MCF 10A (cell line): ENCODE results near the gene TRMT6. TPM values are rescaled to one million over a fixed set of nuclear protein-coding genes. Genes with fewer than 3 reads are reported as not detected.

ENCODE experiments used
- BruUV-seq: library from RNA; stranded (reverse); fragments of 400-500 nt; replicated peaks from 2 replicates; lab custom pipeline; 2021; lab: Mats Ljungman, UMichigan
- CTCF ChIA-PET: fragments of 300-600 bp; sonication (Branson Sonifier 250); formaldehyde crosslinking; extraction: SDS; loops from one replicate; lab custom pipeline; 2021; ENCODE audit warnings: antibody characterized with exemption, inconsistent platforms; lab: Yijun Ruan, JAX
- POLR2A ChIA-PET: fragments of 300-600, 350-650 bp; sonication (Branson Sonifier 250); formaldehyde crosslinking; extraction: SDS; loops from one replicate; lab custom pipeline; 2020; ENCODE audit warnings: antibody characterized with exemption, inconsistent platforms; lab: Yijun Ruan, JAX
- DNase-seq: peaks from one replicate; pipeline ENCODE4 v3.0.0-alpha.2; 2018; ENCODE audit not compliant: unreplicated experiment
- H3K27ac Mint-ChIP-seq: one replicate; pipeline ENCODE4 v1.8.0; 2022; ENCODE audit warnings: mild to moderate bottlenecking, low read depth, mixed read lengths; ENCODE audit not compliant: unreplicated experiment
- H3K27me3 Mint-ChIP-seq: one replicate; pipeline ENCODE4 v1.8.0; 2022; ENCODE audit warnings: mixed read lengths; ENCODE audit not compliant: insufficient read depth, unreplicated experiment
- H3K36me3 Mint-ChIP-seq: one replicate; pipeline ENCODE4 v1.8.0; 2022; ENCODE audit warnings: mild to moderate bottlenecking, moderate library complexity, mixed read lengths; ENCODE audit not compliant: insufficient read depth, unreplicated experiment
- H3K4me1 Mint-ChIP-seq: one replicate; pipeline ENCODE4 v1.8.0; 2022; ENCODE audit warnings: mixed read lengths; ENCODE audit not compliant: insufficient read depth, unreplicated experiment
- H3K4me3 Mint-ChIP-seq: one replicate; pipeline ENCODE4 v1.8.0; 2022; ENCODE audit warnings: mild to moderate bottlenecking, moderate library complexity, mixed read lengths; ENCODE audit not compliant: unreplicated experiment
- H3K9me3 Mint-ChIP-seq: one replicate; pipeline ENCODE4 v1.8.0; 2022; ENCODE audit warnings: mixed read lengths; ENCODE audit not compliant: unreplicated experiment
- CTCF ChIP-seq: fragments of 200-600 bp; IDR thresholded peaks from one replicate; pipeline ENCODE4 v1.8.0; 2022; ENCODE audit warnings: antibody characterized with exemption, mild to moderate bottlenecking; ENCODE audit not compliant: unreplicated experiment
- intact Hi-C: fragments of 100-400 bp; cut with micrococcal nuclease; formaldehyde crosslinking; loops from 2 replicates; pipeline ENCODE4 v1.14.1; 2022
- total RNA-seq: library from RNA; stranded (reverse); gene quantifications from 2 replicates; pipeline ENCODE4 v1.2.3, GENCODE V29; 2022

The TRMT6 gene
- total RNA-seq, 1 experiment from 2014 or later = 44.9 TPM

- no peak for TF ChIP-seq CTCF
- BruUV-seq = no TSS peak
- ChIA-PET POLR2A (interaction anchor here (1.6 kb wide), 1 partner anchor 143 kb away, joined by 4 read pairs; the partner anchor contains the start of gene SHLD1), CTCF (interaction anchor here (0.6 kb wide), 1 partner anchor 97 kb away, joined by 7 read pairs; no protein-coding TSS in a partner anchor)
- Mint-ChIP-seq H3K4me1 (peaks cover 27% of the 10 kb centered on the region), H3K9me3 (peaks cover 13% of the 10 kb centered on the region), H3K27ac (no peak overlapping the region), H3K36me3 (no peaks in the 10 kb centered on the region), H3K4me3 (no peak overlapping the region), H3K27me3 (peaks cover 12% of the 10 kb centered on the region)
- intact Hi-C loops = no loop called here
- no peak for DNase-seq
These were observed 57.3 kb downstream of the TRMT6 start for GRCh38 chr20:5893052-5893451.

- Mint-ChIP-seq H3K27me3 (no peaks in the 10 kb centered on the region), H3K4me1 (peaks cover 36% of the 10 kb centered on the region), H3K9me3 (no peaks in the 10 kb centered on the region), H3K27ac (peak overlapping the region; percentile 76), H3K36me3 (no peaks in the 10 kb centered on the region), H3K4me3 (no peak overlapping the region)
- TF ChIP-seq CTCF = no peak
- CTCF ChIA-PET = no interaction called here
- intact Hi-C loops = no loop called here
- POLR2A ChIA-PET = interaction anchor here (0.7 to 1.5 kb wide), 4 partner anchors 9 to 58 kb away, joined by 3 to 5 read pairs (median 4); no protein-coding TSS in a partner anchor
- peak; percentile 69 for DNase-seq
- no TSS peak for BruUV-seq
These were observed 59.4 kb downstream of the TRMT6 start for GRCh38 chr20:5890773-5891441.

- H3K27ac Mint-ChIP-seq = no peak overlapping the region
- DNase-seq = peak; percentile 31
- H3K4me1 Mint-ChIP-seq = peaks cover 25% of the 10 kb centered on the region
- BruUV-seq = no TSS peak
- H3K36me3 Mint-ChIP-seq = no peaks in the 10 kb centered on the region
- H3K27me3 Mint-ChIP-seq = no peaks in the 10 kb centered on the region
- ChIA-PET CTCF (no interaction called here), POLR2A (no interaction called here)
- no peak for TF ChIP-seq CTCF
- H3K9me3 Mint-ChIP-seq = no peaks in the 10 kb centered on the region
- H3K4me3 Mint-ChIP-seq = no peak overlapping the region
- intact Hi-C loops = no loop called here
These were observed 62.3 kb downstream of the TRMT6 start for GRCh38 chr20:5888041-5888440.

GRCh38 chr20:5887386-5887785, 62.9 kb downstream of the TRMT6 start:
- DNase-seq = peak; percentile 10
- H3K27ac Mint-ChIP-seq = no peak overlapping the region
- POLR2A ChIA-PET = no interaction called here
- CTCF ChIA-PET = interaction anchor here (0.5 to 0.7 kb wide), 5 partner anchors 14 to 737 kb away, joined by 3 to 4 read pairs (median 3); no protein-coding TSS in a partner anchor
- H3K36me3 Mint-ChIP-seq = no peaks in the 10 kb centered on the region
- TF ChIP-seq CTCF = no peak
- intact Hi-C loops = no loop called here
- H3K27me3 Mint-ChIP-seq = no peaks in the 10 kb centered on the region
- H3K4me1 Mint-ChIP-seq = peaks cover 25% of the 10 kb centered on the region
- no peaks in the 10 kb centered on the region for H3K9me3 Mint-ChIP-seq
- no TSS peak for BruUV-seq
- no peak overlapping the region for H3K4me3 Mint-ChIP-seq

Other genes starting within 250 kb of the TRMT6 start
- gene SHLD1, start 200.1 kb downstream of the TRMT6 start, total RNA-seq = 2.3 and 3.3 TPM in 2 replicates
- gene CHGB, start 39.0 kb downstream of the TRMT6 start, total RNA-seq = 9.3 and 10.0 TPM in 2 replicates
- 8.0 and 12.4 TPM in 2 replicates for gene MCM8, start 119 bp upstream of the TRMT6 start, total RNA-seq
- gene CRLS1, start 55.6 kb upstream of the TRMT6 start, total RNA-seq = 52.4 and 54.5 TPM in 2 replicates
- not detected in 2 replicates for gene LRRN4, start 103.5 kb upstream of the TRMT6 start, total RNA-seq
- 25.5 and 43.1 TPM in 2 replicates for gene FERMT1, start 172.5 kb upstream of the TRMT6 start, total RNA-seq